GM12874 (cell line): Measurements from ENCODE around the gene MMEL1.

Source experiments
- CTCF ChIP-seq: IDR thresholded peaks from 2 replicates; pipeline ENCODE4 v1.5.1; 2011; ENCODE audit warnings: low read depth, mild to moderate bottlenecking, control low read depth, low read length, moderate library complexity; ENCODE audit not compliant: insufficient read depth

The MMEL1 gene

GRCh38 chr1:2611621-2612437 is 21.0 kb downstream of the MMEL1 start:
- no peak for TF ChIP-seq CTCF

- no peak for TF ChIP-seq CTCF
Observed at GRCh38 chr1:2611031-2611501, 21.8 kb downstream of the MMEL1 start.

GRCh38 chr1:2610036-2610959 is 22.5 kb downstream of the MMEL1 start:
- no peak for TF ChIP-seq CTCF

GRCh38 chr1:2609319-2610035 is 23.3 kb downstream of the MMEL1 start:
- no peak for TF ChIP-seq CTCF

GRCh38 chr1:2607641-2608091 is 25.1 kb downstream of the MMEL1 start:
- TF ChIP-seq CTCF: no peak

GRCh38 chr1:2606881-2607621 is 25.8 kb downstream of the MMEL1 start:
- no peak for TF ChIP-seq CTCF
